GM21619 (cell line): ENCODE measurements around the gene ZFP14.

Experiments
- ATAC-seq: cut with Tn5 transposase; IDR thresholded peaks from one replicate; pipeline ENCODE4 v1.9.1; 2021; ENCODE audit not compliant: unreplicated experiment

ZFP14 gene

GRCh38 chr19:36378625-36379509 is at the start of gene ZFP14:
Gene ZFP14 (minus strand): TSS chr19:36379201. CDS start chr19:36367892, 11,309 bp downstream.
- peak; percentile 96 for ATAC-seq

GRCh38 chr19:36423925-36424324 is 44.9 kb upstream of the ZFP14 start:
- no peak for ATAC-seq

- ATAC-seq = no peak
Measured at GRCh38 chr19:36421749-36422481, 42.9 kb upstream of the ZFP14 start.

GRCh38 chr19:36420961-36421748 is 42.2 kb upstream of the ZFP14 start:
- no peak for ATAC-seq

- peak; percentile 81 for ATAC-seq
Measured at GRCh38 chr19:36418287-36419001, 39.4 kb upstream of the ZFP14 start, which contains the start of gene ZFP82. Gene ZFP82 (minus strand): TSS chr19:36418644. CDS start chr19:36409789, 8,855 bp downstream.

- peak; percentile 8 for ATAC-seq
Measured at GRCh38 chr19:36417752-36418286, 38.8 kb upstream of the ZFP14 start.

- no peak for ATAC-seq
Measured at GRCh38 chr19:36409841-36410240, 30.8 kb upstream of the ZFP14 start.

GRCh38 chr19:36408101-36408500 is 29.1 kb upstream of the ZFP14 start:
- ATAC-seq = no peak

GRCh38 chr19:36404498-36404897 is 25.5 kb upstream of the ZFP14 start:
- no peak for ATAC-seq

- ATAC-seq = no peak
Measured at GRCh38 chr19:36401475-36401874, 22.5 kb upstream of the ZFP14 start.

GRCh38 chr19:36398571-36398970 is 19.6 kb upstream of the ZFP14 start:
- ATAC-seq = no peak

- ATAC-seq = no peak
Measured at GRCh38 chr19:36392916-36393673, 14.1 kb upstream of the ZFP14 start.

- ATAC-seq = no peak
Measured at GRCh38 chr19:36379510-36379819, 464 bp upstream of the ZFP14 start.

GRCh38 chr19:36377541-36378178 is 1.3 kb downstream of the ZFP14 start:
- no peak for ATAC-seq

GRCh38 chr19:36373638-36374156 is 5.3 kb downstream of the ZFP14 start:
- ATAC-seq = no peak

- ATAC-seq = no peak
Measured at GRCh38 chr19:36371886-36372285, 7.1 kb downstream of the ZFP14 start.

GRCh38 chr19:36363845-36364244 is 15.2 kb downstream of the ZFP14 start:
- no peak for ATAC-seq

GRCh38 chr19:36340786-36341372 is 38.1 kb downstream of the ZFP14 start:
- no peak for ATAC-seq
